HepG2 (cell line): Measurements from ENCODE around the gene ILRUN. TPM values are rescaled to one million over a fixed set of nuclear protein-coding genes. Genes with fewer than 3 reads are reported as not detected.

ENCODE experiments used
- FOSL2 ChIP-seq: sonication (generic); formaldehyde crosslinking; IDR thresholded peaks from 2 replicates; pipeline ENCODE4 v1.4.0; 2020; ENCODE audit warnings: missing genetic modification reagents
- FOXA3 ChIP-seq: IDR thresholded peaks from 2 replicates; pipeline ENCODE4 v1.6.1; 2016; ENCODE audit warnings: missing genetic modification reagents, missing compliant biosample characterization
- NFE2L2 ChIP-seq: fragments of 150-350 bp; IDR thresholded peaks from 2 replicates; pipeline ENCODE4 v1.6.1; 2014; ENCODE audit warnings: low read length
- NR2F1 ChIP-seq, 2 experiments: fragments of 450-650 bp in 1 of 2; formaldehyde crosslinking in 1 of 2; IDR thresholded peaks; 2 replicates each; pipeline versions ENCODE4 v1.5.0 to v1.6.1; 2016 to 2020; ENCODE audit warnings: mild to moderate bottlenecking in 1 of 2, missing compliant biosample characterization in 1 of 2, missing genetic modification reagents in 1 of 2, moderate library complexity in 1 of 2
- ZNF251 ChIP-seq: sonication (generic); formaldehyde crosslinking; IDR thresholded peaks from 2 replicates; pipeline ENCODE4 v1.9.0; 2021; ENCODE audit warnings: mild to moderate bottlenecking, missing genetic modification reagents
- polyA plus RNA-seq, 8 experiments: library from polyadenylated mRNA; depleted of rRNA in 3 of 8; stranded (reverse) in 7 of 8; unstranded in 1 of 8; fragments of >200 nt; fragmentation: Illumina TruSeq in 4 of 8; extraction: Trizol in 4 of 8; gene quantifications; 2 replicates each; pipeline versions ENCODE4 v1.2.1 to v1.2.3, GENCODE V29; 2011 to 2016; ENCODE audit warnings: low read depth in 4 of 8, missing spikeins in 1 of 8, mixed read lengths in 1 of 8; ENCODE audit not compliant: insufficient read depth in 1 of 8
- total RNA-seq, 5 experiments: library from RNA; depleted of rRNA; stranded (reverse); fragments of >200 nt; fragmentation: Illumina TruSeq; extraction: Trizol; gene quantifications; 2 replicates each; pipeline ENCODE4 v1.2.3, GENCODE V29; 2016; ENCODE audit warnings: low read depth in 1 of 5
- TF ChIP-seq, protein P1 (sequence below): IDR thresholded peaks from 2 replicates; pipeline ENCODE4 v1.4.0; 2020; ENCODE audit warnings: mild to moderate bottlenecking, missing genetic modification reagents
- TF ChIP-seq, protein P2 (sequence below): sonication (generic); formaldehyde crosslinking; IDR thresholded peaks from 2 replicates; pipeline ENCODE4 v1.5.1; 2020; ENCODE audit warnings: mild to moderate bottlenecking, moderate library complexity, missing genetic modification reagents
- TF ChIP-seq, protein P3 (sequence below), 2 experiments: sonication (generic) in 1 of 2; formaldehyde crosslinking in 1 of 2; IDR thresholded peaks; 2 replicates each; pipeline versions ENCODE4 v1.5.1 to v1.6.1; 2011 to 2020; ENCODE audit warnings: borderline replicate concordance in 1 of 2, low read depth in 1 of 2, low read length in 1 of 2, mild to moderate bottlenecking in 1 of 2, missing genetic modification reagents in 1 of 2, moderate library complexity in 1 of 2

Gene ILRUN
- total and polyA plus RNA-seq, 2 of the 13 experiments (the other 11 are each of a cell fraction or from before 2014, with no cell fraction given): 45.5 to 66.6 TPM

DNA sequence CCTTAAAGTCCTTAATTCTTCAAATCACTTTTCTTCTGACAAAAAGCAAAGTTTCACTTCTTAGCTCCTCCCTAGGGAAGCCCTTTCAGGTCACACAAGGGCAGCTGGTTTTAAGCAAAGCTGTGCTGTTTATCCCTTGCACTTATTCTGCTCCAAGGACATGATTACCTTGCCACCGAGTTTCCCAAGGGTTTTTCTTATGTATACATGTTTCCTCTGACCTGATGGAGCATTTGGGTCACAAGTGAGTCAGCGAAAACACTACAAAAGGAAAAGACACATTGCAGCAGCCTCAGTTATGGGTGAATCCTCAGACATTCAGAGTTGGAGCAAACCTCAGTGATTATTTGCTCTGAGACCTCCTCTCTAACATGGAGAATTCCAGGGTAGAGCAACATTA is 26.6 kb upstream of the ILRUN start (continued):
- TF ChIP-seq, protein P1, sequence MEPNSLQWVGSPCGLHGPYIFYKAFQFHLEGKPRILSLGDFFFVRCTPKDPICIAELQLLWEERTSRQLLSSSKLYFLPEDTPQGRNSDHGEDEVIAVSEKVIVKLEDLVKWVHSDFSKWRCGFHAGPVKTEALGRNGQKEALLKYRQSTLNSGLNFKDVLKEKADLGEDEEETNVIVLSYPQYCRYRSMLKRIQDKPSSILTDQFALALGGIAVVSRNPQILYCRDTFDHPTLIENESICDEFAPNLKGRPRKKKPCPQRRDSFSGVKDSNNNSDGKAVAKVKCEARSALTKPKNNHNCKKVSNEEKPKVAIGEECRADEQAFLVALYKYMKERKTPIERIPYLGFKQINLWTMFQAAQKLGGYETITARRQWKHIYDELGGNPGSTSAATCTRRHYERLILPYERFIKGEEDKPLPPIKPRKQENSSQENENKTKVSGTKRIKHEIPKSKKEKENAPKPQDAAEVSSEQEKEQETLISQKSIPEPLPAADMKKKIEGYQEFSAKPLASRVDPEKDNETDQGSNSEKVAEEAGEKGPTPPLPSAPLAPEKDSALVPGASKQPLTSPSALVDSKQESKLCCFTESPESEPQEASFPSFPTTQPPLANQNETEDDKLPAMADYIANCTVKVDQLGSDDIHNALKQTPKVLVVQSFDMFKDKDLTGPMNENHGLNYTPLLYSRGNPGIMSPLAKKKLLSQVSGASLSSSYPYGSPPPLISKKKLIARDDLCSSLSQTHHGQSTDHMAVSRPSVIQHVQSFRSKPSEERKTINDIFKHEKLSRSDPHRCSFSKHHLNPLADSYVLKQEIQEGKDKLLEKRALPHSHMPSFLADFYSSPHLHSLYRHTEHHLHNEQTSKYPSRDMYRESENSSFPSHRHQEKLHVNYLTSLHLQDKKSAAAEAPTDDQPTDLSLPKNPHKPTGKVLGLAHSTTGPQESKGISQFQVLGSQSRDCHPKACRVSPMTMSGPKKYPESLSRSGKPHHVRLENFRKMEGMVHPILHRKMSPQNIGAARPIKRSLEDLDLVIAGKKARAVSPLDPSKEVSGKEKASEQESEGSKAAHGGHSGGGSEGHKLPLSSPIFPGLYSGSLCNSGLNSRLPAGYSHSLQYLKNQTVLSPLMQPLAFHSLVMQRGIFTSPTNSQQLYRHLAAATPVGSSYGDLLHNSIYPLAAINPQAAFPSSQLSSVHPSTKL (CRISPR knock-in tag): peak; percentile 43; the same call in 1 of the 2 replicates
- TF ChIP-seq FOXA3 (0 out of 2 replicates have a peak, but pooled peaks have one; percentile 24), FOSL2 (peak; percentile 57), NR2F1 (CRISPR knock-in tag; IDR thresholded peaks at IDR 0.05) (0 out of 4 replicates have a peak, but pooled peaks of 1 of the 2 experiments have one; percentile 17), NFE2L2 (peak; percentile 84), ZNF251 (CRISPR knock-in tag) (no peak)
- TF ChIP-seq, protein P2, sequence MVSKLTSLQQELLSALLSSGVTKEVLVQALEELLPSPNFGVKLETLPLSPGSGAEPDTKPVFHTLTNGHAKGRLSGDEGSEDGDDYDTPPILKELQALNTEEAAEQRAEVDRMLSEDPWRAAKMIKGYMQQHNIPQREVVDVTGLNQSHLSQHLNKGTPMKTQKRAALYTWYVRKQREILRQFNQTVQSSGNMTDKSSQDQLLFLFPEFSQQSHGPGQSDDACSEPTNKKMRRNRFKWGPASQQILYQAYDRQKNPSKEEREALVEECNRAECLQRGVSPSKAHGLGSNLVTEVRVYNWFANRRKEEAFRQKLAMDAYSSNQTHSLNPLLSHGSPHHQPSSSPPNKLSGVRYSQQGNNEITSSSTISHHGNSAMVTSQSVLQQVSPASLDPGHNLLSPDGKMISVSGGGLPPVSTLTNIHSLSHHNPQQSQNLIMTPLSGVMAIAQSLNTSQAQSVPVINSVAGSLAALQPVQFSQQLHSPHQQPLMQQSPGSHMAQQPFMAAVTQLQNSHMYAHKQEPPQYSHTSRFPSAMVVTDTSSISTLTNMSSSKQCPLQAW (CRISPR knock-in tag): no peak
- TF ChIP-seq, protein P3, sequence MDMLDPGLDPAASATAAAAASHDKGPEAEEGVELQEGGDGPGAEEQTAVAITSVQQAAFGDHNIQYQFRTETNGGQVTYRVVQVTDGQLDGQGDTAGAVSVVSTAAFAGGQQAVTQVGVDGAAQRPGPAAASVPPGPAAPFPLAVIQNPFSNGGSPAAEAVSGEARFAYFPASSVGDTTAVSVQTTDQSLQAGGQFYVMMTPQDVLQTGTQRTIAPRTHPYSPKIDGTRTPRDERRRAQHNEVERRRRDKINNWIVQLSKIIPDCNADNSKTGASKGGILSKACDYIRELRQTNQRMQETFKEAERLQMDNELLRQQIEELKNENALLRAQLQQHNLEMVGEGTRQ (IDR thresholded peaks at IDR 0.05; ENCODE audit: low read depth, low read length): no peak
- TF ChIP-seq, protein P3 (CRISPR knock-in tag; IDR thresholded peaks at IDR 0.05; ENCODE audit: borderline replicate concordance): no peak
